CD1c-positive myeloid dendritic cell (primary cell): ENCODE measurements around the gene CALR3.

ENCODE experiments used
- DNase-seq: peaks from one replicate; pipeline ENCODE4 v3.0.0-alpha.2; 2016; ENCODE audit errors: extremely low spot score

The CALR3 gene

DNA sequence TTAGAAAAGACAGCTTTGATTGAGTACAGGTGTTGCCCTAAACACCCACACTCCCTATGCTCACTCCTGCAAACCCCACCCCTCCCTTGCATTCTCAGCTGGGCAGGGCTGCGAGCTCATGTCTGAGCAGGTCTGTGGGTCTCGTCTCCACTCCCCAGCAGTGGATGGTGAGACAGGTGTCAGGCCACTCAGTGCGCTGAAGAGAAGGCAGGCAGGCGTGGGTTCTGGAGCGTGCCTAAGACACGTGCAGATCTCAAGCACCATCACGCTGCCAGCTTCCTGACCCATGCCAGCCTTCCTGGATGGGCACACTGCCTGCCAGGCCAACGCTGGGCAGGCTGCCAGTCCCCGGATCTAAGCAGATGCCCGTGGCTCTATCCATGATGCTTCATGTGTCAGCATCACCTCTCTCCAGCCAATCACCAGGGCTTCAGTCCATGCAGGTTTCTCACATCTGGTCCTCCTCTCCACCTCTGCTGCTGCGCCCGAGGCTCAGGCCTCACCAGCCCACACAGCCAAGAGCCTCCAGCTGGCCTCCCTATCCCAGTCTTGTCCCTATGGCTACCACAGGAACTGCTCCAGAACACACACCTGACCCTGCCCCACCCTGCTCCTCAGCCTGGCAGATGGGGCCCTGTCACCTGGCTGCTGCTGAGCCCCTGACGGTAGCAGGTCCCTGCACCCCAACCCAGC is 66.8 kb downstream of the CALR3 start:
- no peak for DNase-seq
